Activated CD8-positive, alpha-beta memory T cell treated with anti-CD3 and anti-CD28 coated beads for 1 hour (primary cell): ENCODE results near the gene FBXL13.
"Not testable (repeated sequence)": the region's sequence is repeated elsewhere in the genome, so short reads cannot be mapped to it uniquely, and the experiment has no call there.

ENCODE experiments used
- DNase-seq, 2 donors: peaks; one replicate each; pipeline ENCODE4 v3.0.0-alpha.2; 2020; ENCODE audit warnings: low read depth in 1 of 2; ENCODE audit errors: extremely low read depth in 1 of 2

FBXL13 gene

GRCh38 chr7:103080923-103081322 is 6.3 kb upstream of the FBXL13 start:
- DNase-seq = no peak

GRCh38 chr7:103079836-103080235 is 5.2 kb upstream of the FBXL13 start:
- DNase-seq = no peak

GRCh38 chr7:103078226-103078625 is 3.6 kb upstream of the FBXL13 start:
- DNase-seq = not testable (repeated sequence)

- DNase-seq = no peak
These were observed 2.7 kb upstream of the FBXL13 start for GRCh38 chr7:103077318-103077717.

GRCh38 chr7:103076764-103077163 is 2.2 kb upstream of the FBXL13 start:
- no peak for DNase-seq

- DNase-seq = peak; percentile 27 to 47
These were observed 832 bp upstream of the FBXL13 start for GRCh38 chr7:103075337-103075918.

- DNase-seq = no peak
These were observed 542 bp downstream of the FBXL13 start for GRCh38 chr7:103073989-103074518.

GRCh38 chr7:103071000-103071399 is 3.6 kb downstream of the FBXL13 start:
- no peak for DNase-seq

GRCh38 chr7:103068414-103069403 is 5.9 kb downstream of the FBXL13 start:
- DNase-seq = no peak

GRCh38 chr7:103065667-103066066 is 8.9 kb downstream of the FBXL13 start:
- DNase-seq = peak in 1 of 2 donors; percentile 21

- DNase-seq = no peak
These were observed 10.7 kb downstream of the FBXL13 start for GRCh38 chr7:103063895-103064294.

GRCh38 chr7:103059471-103059870 is 15.1 kb downstream of the FBXL13 start:
- DNase-seq = no peak

- no peak for DNase-seq
These were observed 16.5 kb downstream of the FBXL13 start for GRCh38 chr7:103058122-103058521.

- not testable (repeated sequence) for DNase-seq
These were observed 18.6 kb downstream of the FBXL13 start for GRCh38 chr7:103056006-103056405.

- DNase-seq = no peak
These were observed 23.1 kb downstream of the FBXL13 start for GRCh38 chr7:103051519-103051918.

GRCh38 chr7:103048833-103049232 is 25.8 kb downstream of the FBXL13 start:
- DNase-seq = no peak

GRCh38 chr7:103041815-103042214 is 32.8 kb downstream of the FBXL13 start:
- not testable (repeated sequence) for DNase-seq

GRCh38 chr7:103037823-103038739 is 36.5 kb downstream of the FBXL13 start:
- DNase-seq = not testable (repeated sequence)

- no peak for DNase-seq
These were observed 37.1 kb downstream of the FBXL13 start for GRCh38 chr7:103037476-103037822.

GRCh38 chr7:103034318-103034717 is 40.3 kb downstream of the FBXL13 start:
- DNase-seq = not testable (repeated sequence)

GRCh38 chr7:103031781-103032180 is 42.8 kb downstream of the FBXL13 start:
- DNase-seq = no peak
